ENCODE data around the gene MYO19. TPM values are rescaled to one million over a fixed set of nuclear protein-coding genes. Genes with fewer than 3 reads are reported as not detected.

The MYO19 gene
- polyA plus RNA-seq (2013, experiment 1 of 2), result 59.6 TPM
- 63.2 TPM for polyA plus RNA-seq (2013, experiment 2 of 2)

- peaks cover 23% of the 10 kb centered on the region for H3K79me2 ChIP-seq (ENCODE audit: control insufficient read depth, insufficient read depth, low read length)
- peaks cover 23% of the 10 kb centered on the region for H3K79me1 ChIP-seq (ENCODE audit: low read length)
- peak within 1 kb of the TSS; percentile 95 for H3K9ac ChIP-seq (ENCODE audit: low read length)
- peak within 1 kb of the TSS; percentile 81 for H3K4ac ChIP-seq (ENCODE audit: low read depth, low read length)
- H3K27ac ChIP-seq (ENCODE audit: low read depth, low read length), result peak within 1 kb of the TSS; percentile 84
- H3K23ac ChIP-seq (ENCODE audit: low read length), result peak within 1 kb of the TSS; percentile 68
- WGBS (ENCODE audit: extremely low coverage, insufficient coverage, low lambda C conversion rate), result no CpG with 5 or more reads among the region's 83 CpGs
- H3K4me1 ChIP-seq (ENCODE audit: control insufficient read depth, low read depth, low read length), result peaks cover 8% of the 10 kb centered on the region
- peak within 1 kb of the TSS; percentile 91 for H3K4me3 ChIP-seq (ENCODE audit: low read length)
- no peak within 1 kb of the TSS for H2BK120ac ChIP-seq (ENCODE audit: low read depth, low read length)
- H3K18ac ChIP-seq (ENCODE audit: low read length), result peak within 1 kb of the TSS; percentile 40
- peak; percentile 97 for DNase-seq
- peak within 1 kb of the TSS; percentile 76 for H2BK5ac ChIP-seq (ENCODE audit: low read length)
- H3K27me3 ChIP-seq (ENCODE audit: insufficient read depth, low read length, poor library complexity), result no peaks in the 10 kb centered on the region
- H4K5ac ChIP-seq (ENCODE audit: low read length), result peak within 1 kb of the TSS; percentile 77
- H4K8ac ChIP-seq (ENCODE audit: low read depth, low read length), result no peak within 1 kb of the TSS
- H3K56ac ChIP-seq (ENCODE audit: low read length), result peak within 1 kb of the TSS; percentile 99
- H2BK15ac ChIP-seq (replicated peaks; ENCODE audit: low read depth), result no peak within 1 kb of the TSS
- H2AK5ac ChIP-seq (ENCODE audit: low read length), result peak within 1 kb of the TSS; percentile 66
- peak within 1 kb of the TSS; percentile 90 for H3K4me2 ChIP-seq (ENCODE audit: low read length)
- peaks cover 12% of the 10 kb centered on the region for H3K36me3 ChIP-seq (ENCODE audit: control insufficient read depth, insufficient read depth, low read length)
Measured at GRCh38 chr17:36534840-36535668, at the start of gene MYO19, which contains the start of gene PIGW. Gene MYO19, minus strand, starts transcription at chr17:36534868. Its CDS starts 2,330 bp downstream, at chr17:36532538. Gene PIGW, plus strand, starts transcription at chr17:36534987. Its CDS starts 2,115 bp downstream, at chr17:36537102.

DNA sequence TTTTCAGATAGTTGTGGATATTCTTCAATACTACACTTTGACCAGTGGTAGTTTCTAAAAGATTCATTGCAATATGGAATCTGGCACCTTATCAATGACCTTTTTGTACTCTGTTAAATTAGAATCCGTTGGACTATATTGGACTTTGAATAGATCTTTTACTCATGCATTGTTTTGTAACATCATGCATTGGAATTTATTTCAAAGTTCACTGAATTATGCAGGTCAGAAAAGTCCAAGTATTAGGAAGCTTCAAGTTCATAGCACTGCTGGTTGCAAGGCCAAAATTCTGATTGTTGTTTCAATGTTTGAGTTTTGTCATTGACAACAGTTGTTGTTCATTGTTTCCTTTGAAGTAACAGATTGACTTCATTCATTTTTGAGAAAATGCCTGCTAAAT is 49.1 kb upstream of the MYO19 start:
- Histone ChIP-seq H3K56ac (ENCODE audit: low read length) (no peak overlapping the region), H4K5ac (ENCODE audit: low read length) (no peak overlapping the region), H3K9ac (ENCODE audit: low read length) (no peak overlapping the region), H3K36me3 (ENCODE audit: control insufficient read depth, insufficient read depth, low read length) (peaks cover 2% of the 10 kb centered on the region), H3K23ac (ENCODE audit: low read length) (no peak overlapping the region), H3K27ac (ENCODE audit: low read depth, low read length) (no peak overlapping the region), H4K8ac (ENCODE audit: low read depth, low read length) (no peak overlapping the region), H2BK5ac (ENCODE audit: low read length) (no peak overlapping the region), H3K4ac (ENCODE audit: low read depth, low read length) (no peak overlapping the region), H2AK5ac (ENCODE audit: low read length) (no peak overlapping the region), H3K79me2 (ENCODE audit: control insufficient read depth, insufficient read depth, low read length) (no peaks in the 10 kb centered on the region), H3K79me1 (ENCODE audit: low read length) (no peaks in the 10 kb centered on the region), H3K18ac (ENCODE audit: low read length) (no peak overlapping the region), H3K4me3 (ENCODE audit: low read length) (no peak overlapping the region), H2BK120ac (ENCODE audit: low read depth, low read length) (no peak overlapping the region), H2BK15ac (replicated peaks; ENCODE audit: low read depth) (no peak overlapping the region), H3K4me1 (ENCODE audit: control insufficient read depth, low read depth, low read length) (no peaks in the 10 kb centered on the region), H3K27me3 (ENCODE audit: insufficient read depth, low read length, poor library complexity) (no peaks in the 10 kb centered on the region), H3K4me2 (ENCODE audit: low read length) (no peak overlapping the region)
- DNase-seq, result no peak
- WGBS (ENCODE audit: extremely low coverage, insufficient coverage, low lambda C conversion rate), result no CpG with 5 or more reads among the region's 1 CpG

DNA sequence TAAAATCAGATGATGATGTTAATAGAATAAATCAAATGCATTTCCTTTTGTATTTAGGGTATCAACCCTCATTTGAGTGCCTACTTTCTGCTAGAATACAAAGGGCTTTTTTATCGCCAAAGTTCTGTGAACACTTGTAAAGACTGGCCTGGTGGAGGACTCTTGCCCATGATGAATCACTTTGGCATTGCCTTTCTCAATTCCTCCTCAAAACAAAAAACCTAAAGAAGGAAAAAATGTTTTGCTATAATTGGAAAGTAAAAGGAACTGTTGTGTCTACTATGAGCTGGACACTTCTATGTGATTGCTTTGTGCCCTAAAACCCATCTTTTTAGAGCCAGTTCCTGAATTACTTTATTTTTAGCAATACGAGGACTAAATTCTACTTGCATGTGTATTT is 44.0 kb upstream of the MYO19 start:
- H3K56ac ChIP-seq (ENCODE audit: low read length), result no peak overlapping the region
- H2BK120ac ChIP-seq (ENCODE audit: low read depth, low read length), result no peak overlapping the region
- H3K79me2 ChIP-seq (ENCODE audit: control insufficient read depth, insufficient read depth, low read length), result no peaks in the 10 kb centered on the region
- H3K36me3 ChIP-seq (ENCODE audit: control insufficient read depth, insufficient read depth, low read length), result peaks cover 4% of the 10 kb centered on the region
- no peak overlapping the region for H2BK5ac ChIP-seq (ENCODE audit: low read length)
- WGBS (ENCODE audit: extremely low coverage, insufficient coverage, low lambda C conversion rate), result no CpG with 5 or more reads among the region's 2 CpGs
- no peak overlapping the region for H4K8ac ChIP-seq (ENCODE audit: low read depth, low read length)
- no peak overlapping the region for H2AK5ac ChIP-seq (ENCODE audit: low read length)
- no peak overlapping the region for H4K5ac ChIP-seq (ENCODE audit: low read length)
- no peak overlapping the region for H3K9ac ChIP-seq (ENCODE audit: low read length)
- no peak overlapping the region for H3K27ac ChIP-seq (ENCODE audit: low read depth, low read length)
- H3K18ac ChIP-seq (ENCODE audit: low read length), result no peak overlapping the region
- no peak overlapping the region for H3K4me3 ChIP-seq (ENCODE audit: low read length)
- H3K4ac ChIP-seq (ENCODE audit: low read depth, low read length), result no peak overlapping the region
- DNase-seq, result no peak
- no peak overlapping the region for H3K4me2 ChIP-seq (ENCODE audit: low read length)
- no peaks in the 10 kb centered on the region for H3K27me3 ChIP-seq (ENCODE audit: insufficient read depth, low read length, poor library complexity)
- H3K23ac ChIP-seq (ENCODE audit: low read length), result no peak overlapping the region
- H3K79me1 ChIP-seq (ENCODE audit: low read length), result peaks cover 4% of the 10 kb centered on the region
- H2BK15ac ChIP-seq (replicated peaks; ENCODE audit: low read depth), result no peak overlapping the region
- no peaks in the 10 kb centered on the region for H3K4me1 ChIP-seq (ENCODE audit: control insufficient read depth, low read depth, low read length)

- DNase-seq, result no peak
Measured at GRCh38 chr17:36576793-36577192, 42.1 kb upstream of the MYO19 start.

GRCh38 chr17:36575028-36575427 is 40.4 kb upstream of the MYO19 start:
- Histone ChIP-seq H4K8ac (ENCODE audit: low read depth, low read length) (no peak overlapping the region), H3K4me1 (ENCODE audit: control insufficient read depth, low read depth, low read length) (no peaks in the 10 kb centered on the region), H3K23ac (ENCODE audit: low read length) (no peak overlapping the region), H3K18ac (ENCODE audit: low read length) (no peak overlapping the region), H3K56ac (ENCODE audit: low read length) (no peak overlapping the region), H4K5ac (ENCODE audit: low read length) (no peak overlapping the region), H3K27ac (ENCODE audit: low read depth, low read length) (no peak overlapping the region), H2BK15ac (replicated peaks; ENCODE audit: low read depth) (no peak overlapping the region), H3K9ac (ENCODE audit: low read length) (no peak overlapping the region), H3K4ac (ENCODE audit: low read depth, low read length) (no peak overlapping the region), H3K79me1 (ENCODE audit: low read length) (peaks cover 7% of the 10 kb centered on the region), H2BK5ac (ENCODE audit: low read length) (no peak overlapping the region), H3K79me2 (ENCODE audit: control insufficient read depth, insufficient read depth, low read length) (no peaks in the 10 kb centered on the region), H3K27me3 (ENCODE audit: insufficient read depth, low read length, poor library complexity) (no peaks in the 10 kb centered on the region), H3K36me3 (ENCODE audit: control insufficient read depth, insufficient read depth, low read length) (peaks cover 5% of the 10 kb centered on the region), H3K4me3 (ENCODE audit: low read length) (no peak overlapping the region), H2AK5ac (ENCODE audit: low read length) (no peak overlapping the region), H3K4me2 (ENCODE audit: low read length) (no peak overlapping the region), H2BK120ac (ENCODE audit: low read depth, low read length) (no peak overlapping the region)
- DNase-seq, result no peak
- WGBS (ENCODE audit: extremely low coverage, insufficient coverage, low lambda C conversion rate), result no CpG with 5 or more reads among the region's 12 CpGs

More at GRCh38 chr17:36576793-36577192, 42.1 kb upstream of the MYO19 start:
- H3K18ac ChIP-seq (ENCODE audit: low read length), result no peak overlapping the region
- H3K9ac ChIP-seq (ENCODE audit: low read length), result no peak overlapping the region
- H2BK15ac ChIP-seq (replicated peaks; ENCODE audit: low read depth), result no peak overlapping the region
- H3K27me3 ChIP-seq (ENCODE audit: insufficient read depth, low read length, poor library complexity), result no peaks in the 10 kb centered on the region
- H2BK120ac ChIP-seq (ENCODE audit: low read depth, low read length), result no peak overlapping the region
- H3K23ac ChIP-seq (ENCODE audit: low read length), result no peak overlapping the region
- no peak overlapping the region for H4K5ac ChIP-seq (ENCODE audit: low read length)
- no peaks in the 10 kb centered on the region for H3K79me2 ChIP-seq (ENCODE audit: control insufficient read depth, insufficient read depth, low read length)
- no peak overlapping the region for H4K8ac ChIP-seq (ENCODE audit: low read depth, low read length)
- no peak overlapping the region for H2BK5ac ChIP-seq (ENCODE audit: low read length)
- no CpG with 5 or more reads among the region's 2 CpGs for WGBS (ENCODE audit: extremely low coverage, insufficient coverage, low lambda C conversion rate)
- H3K4me2 ChIP-seq (ENCODE audit: low read length), result no peak overlapping the region
- no peak overlapping the region for H3K4ac ChIP-seq (ENCODE audit: low read depth, low read length)
- no peaks in the 10 kb centered on the region for H3K4me1 ChIP-seq (ENCODE audit: control insufficient read depth, low read depth, low read length)
- H3K79me1 ChIP-seq (ENCODE audit: low read length), result peaks cover 7% of the 10 kb centered on the region
- H3K4me3 ChIP-seq (ENCODE audit: low read length), result no peak overlapping the region
- peaks cover 4% of the 10 kb centered on the region for H3K36me3 ChIP-seq (ENCODE audit: control insufficient read depth, insufficient read depth, low read length)
- H3K56ac ChIP-seq (ENCODE audit: low read length), result no peak overlapping the region
- H2AK5ac ChIP-seq (ENCODE audit: low read length), result no peak overlapping the region
- H3K27ac ChIP-seq (ENCODE audit: low read depth, low read length), result no peak overlapping the region

All from mesendoderm (in vitro differentiated cells).